ENCODE measurements around the gene GSTM1. TPM values are rescaled to one million over a fixed set of nuclear protein-coding genes. Genes with fewer than 3 reads are reported as not detected.

The GSTM1 gene
- total and polyA plus RNA-seq, 7 donors, result 0.39 to 27.6 (median 17.0) TPM; not detected in 3

DNA sequence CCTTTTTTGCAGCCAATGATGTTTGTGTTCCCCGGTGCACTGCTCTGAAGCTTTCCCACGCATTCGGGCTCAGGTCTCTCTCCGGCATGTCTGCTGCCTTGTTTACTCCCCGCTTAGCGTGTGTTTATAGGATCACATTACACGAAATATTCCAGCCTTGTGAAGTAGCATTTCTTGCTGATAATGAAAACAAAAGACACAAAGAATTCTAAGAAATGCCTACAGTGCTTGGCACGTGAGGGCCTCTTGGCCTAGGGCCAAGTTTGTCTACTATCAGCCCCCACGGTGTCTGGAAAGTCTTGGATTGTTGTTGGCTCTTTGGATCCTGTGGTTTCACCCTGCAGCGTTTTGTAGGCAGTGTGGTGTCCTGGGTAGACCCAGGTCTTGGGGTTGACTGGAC, 42.9 kb upstream of the GSTM1 start:
- H3K4me3 ChIP-seq, result no peak overlapping the region
- no peaks in the 10 kb centered on the region for H3K9me3 ChIP-seq
- TF ChIP-seq, protein P1, sequence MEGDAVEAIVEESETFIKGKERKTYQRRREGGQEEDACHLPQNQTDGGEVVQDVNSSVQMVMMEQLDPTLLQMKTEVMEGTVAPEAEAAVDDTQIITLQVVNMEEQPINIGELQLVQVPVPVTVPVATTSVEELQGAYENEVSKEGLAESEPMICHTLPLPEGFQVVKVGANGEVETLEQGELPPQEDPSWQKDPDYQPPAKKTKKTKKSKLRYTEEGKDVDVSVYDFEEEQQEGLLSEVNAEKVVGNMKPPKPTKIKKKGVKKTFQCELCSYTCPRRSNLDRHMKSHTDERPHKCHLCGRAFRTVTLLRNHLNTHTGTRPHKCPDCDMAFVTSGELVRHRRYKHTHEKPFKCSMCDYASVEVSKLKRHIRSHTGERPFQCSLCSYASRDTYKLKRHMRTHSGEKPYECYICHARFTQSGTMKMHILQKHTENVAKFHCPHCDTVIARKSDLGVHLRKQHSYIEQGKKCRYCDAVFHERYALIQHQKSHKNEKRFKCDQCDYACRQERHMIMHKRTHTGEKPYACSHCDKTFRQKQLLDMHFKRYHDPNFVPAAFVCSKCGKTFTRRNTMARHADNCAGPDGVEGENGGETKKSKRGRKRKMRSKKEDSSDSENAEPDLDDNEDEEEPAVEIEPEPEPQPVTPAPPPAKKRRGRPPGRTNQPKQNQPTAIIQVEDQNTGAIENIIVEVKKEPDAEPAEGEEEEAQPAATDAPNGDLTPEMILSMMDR (IDR thresholded peaks at IDR 0.05), result no peak
- TF ChIP-seq EP300 (IDR thresholded peaks at IDR 0.05) (no peak), POLR2A (IDR thresholded peaks at IDR 0.05) (no peak), POLR2AphosphoS5 (IDR thresholded peaks at IDR 0.05) (no peak)
- WGBS, 2 donors, result 51 to 61% methylated on average over 10 of the region's 10 CpGs
- no peaks in the 10 kb centered on the region for H3K27me3 ChIP-seq
- no peaks in the 10 kb centered on the region for H3K36me3 ChIP-seq
- DNase-seq, result no peak
- peaks cover 0 to 10% (median 8%) of the 10 kb centered on the region in 4 donors for H3K4me1 ChIP-seq
- H3K27ac ChIP-seq, result no peak overlapping the region
- intact Hi-C loops (cut with DNase I), result loop anchor here (5.0 kb wide), 3 partner anchors 43 to 338 kb away; partner anchors contain the start of genes AHCYL1 and GSTM1

- H3K4me1 ChIP-seq, result peaks cover 0 to 3% (median 2%) of the 10 kb centered on the region in 4 donors
- H3K9me3 ChIP-seq, result no peaks in the 10 kb centered on the region
- no peak for TF ChIP-seq POLR2AphosphoS5 (IDR thresholded peaks at IDR 0.05)
- no peak for TF ChIP-seq POLR2A (IDR thresholded peaks at IDR 0.05)
- TF ChIP-seq, protein P1 (IDR thresholded peaks at IDR 0.05), result no peak
- TF ChIP-seq EP300 (IDR thresholded peaks at IDR 0.05), result no peak
- H3K36me3 ChIP-seq, result no peaks in the 10 kb centered on the region
- DNase-seq, result no peak
- intact Hi-C loops (cut with DNase I), result no loop called here
- H3K27ac ChIP-seq, result no peak overlapping the region
- H3K27me3 ChIP-seq, result no peaks in the 10 kb centered on the region
- no peak overlapping the region for H3K4me3 ChIP-seq
- WGBS, 2 donors, result 66 to 72% methylated on average over 4 of the region's 4 CpGs
Observed at GRCh38 chr1:109649491-109649914, 38.1 kb upstream of the GSTM1 start.

- no peak overlapping the region for H3K27ac ChIP-seq
- TF ChIP-seq POLR2AphosphoS5 (IDR thresholded peaks at IDR 0.05) (no peak), POLR2A (IDR thresholded peaks at IDR 0.05) (no peak), EP300 (IDR thresholded peaks at IDR 0.05) (no peak)
- TF ChIP-seq, protein P1 (IDR thresholded peaks at IDR 0.05), result no peak
- intact Hi-C loops (cut with DNase I), result loop anchor here (5.0 kb wide), 1 partner anchor 337 kb away; no protein-coding TSS in a partner anchor
- no peaks in the 10 kb centered on the region for H3K9me3 ChIP-seq
- DNase-seq, result no peak
- H3K4me1 ChIP-seq, result peaks cover 0 to 14% (median 12%) of the 10 kb centered on the region in 4 donors
- 95 to 97% methylated on average over 3 of the region's 3 CpGs for WGBS, 2 donors
- no peaks in the 10 kb centered on the region for H3K27me3 ChIP-seq
- no peak overlapping the region for H3K4me3 ChIP-seq
- H3K36me3 ChIP-seq, result no peaks in the 10 kb centered on the region
Observed at GRCh38 chr1:109650609-109651008, 37.0 kb upstream of the GSTM1 start.

DNA sequence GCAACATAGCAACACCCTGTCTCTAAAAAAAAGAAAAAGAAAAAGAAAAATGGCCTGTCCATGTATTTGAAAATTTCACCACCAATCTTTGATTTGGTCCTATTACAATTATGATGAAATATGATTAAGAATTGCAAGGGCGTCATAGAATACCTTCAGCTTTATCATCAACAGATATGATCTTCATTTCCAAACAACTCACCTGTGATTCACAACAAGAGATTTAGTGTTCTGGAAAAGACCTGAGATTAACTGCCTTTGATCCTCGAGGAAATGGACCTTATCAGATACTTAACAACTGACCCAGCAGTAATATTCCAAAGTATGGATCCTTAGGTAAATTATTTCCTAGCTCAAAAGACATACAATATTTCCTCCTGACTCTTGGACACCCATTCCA, 35.2 kb upstream of the GSTM1 start:
- 23 to 53% methylated on average over 2 of the region's 2 CpGs for WGBS, 2 donors
- Histone ChIP-seq H3K36me3 (peaks cover 0 to under 1% (median 0%) of the 10 kb centered on the region in 4 donors), H3K4me1 (peaks cover 0 to 25% (median 19%) of the 10 kb centered on the region in 4 donors), H3K27me3 (no peaks in the 10 kb centered on the region), H3K27ac (no peak overlapping the region), H3K9me3 (no peaks in the 10 kb centered on the region), H3K4me3 (no peak overlapping the region)
- DNase-seq, result no peak
- TF ChIP-seq, protein P1 (IDR thresholded peaks at IDR 0.05), result no peak
- no peak for TF ChIP-seq POLR2AphosphoS5 (IDR thresholded peaks at IDR 0.05)
- intact Hi-C loops (cut with DNase I), result loop anchor here (5.0 kb wide), 1 partner anchor 335 kb away; no protein-coding TSS in a partner anchor

GRCh38 chr1:109653306-109653705, 34.3 kb upstream of the GSTM1 start:
- no peaks in the 10 kb centered on the region for H3K9me3 ChIP-seq
- no peaks in the 10 kb centered on the region for H3K27me3 ChIP-seq
- 59 to 78% methylated on average over 2 of the region's 2 CpGs for WGBS, 2 donors
- H3K36me3 ChIP-seq, result peaks cover 0 to 8% (median 0%) of the 10 kb centered on the region in 4 donors
- TF ChIP-seq POLR2A (IDR thresholded peaks at IDR 0.05), result no peak
- TF ChIP-seq EP300 (IDR thresholded peaks at IDR 0.05), result no peak
- TF ChIP-seq POLR2AphosphoS5 (IDR thresholded peaks at IDR 0.05), result no peak
- TF ChIP-seq, protein P1 (IDR thresholded peaks at IDR 0.05), result no peak
- intact Hi-C loops (cut with DNase I), result loop anchor here (5.0 kb wide), 1 partner anchor 334 kb away; no protein-coding TSS in a partner anchor
- H3K4me1 ChIP-seq, result peaks cover 0 to 25% (median 19%) of the 10 kb centered on the region in 4 donors
- DNase-seq, result no peak
- H3K27ac ChIP-seq, result no peak overlapping the region
- H3K4me3 ChIP-seq, result no peak overlapping the region

Measured in sigmoid colon (tissue), 7 donors.